ENCODE results near the gene EFNB3. TPM values are rescaled to one million over a fixed set of nuclear protein-coding genes. Genes with fewer than 3 reads are reported as not detected.

EFNB3 gene
- total and polyA plus RNA-seq, 2 of the 8 experiments (the other 6 are each of a cell fraction or from before 2014, with no cell fraction given) = 15.0 to 27.3 TPM

DNA sequence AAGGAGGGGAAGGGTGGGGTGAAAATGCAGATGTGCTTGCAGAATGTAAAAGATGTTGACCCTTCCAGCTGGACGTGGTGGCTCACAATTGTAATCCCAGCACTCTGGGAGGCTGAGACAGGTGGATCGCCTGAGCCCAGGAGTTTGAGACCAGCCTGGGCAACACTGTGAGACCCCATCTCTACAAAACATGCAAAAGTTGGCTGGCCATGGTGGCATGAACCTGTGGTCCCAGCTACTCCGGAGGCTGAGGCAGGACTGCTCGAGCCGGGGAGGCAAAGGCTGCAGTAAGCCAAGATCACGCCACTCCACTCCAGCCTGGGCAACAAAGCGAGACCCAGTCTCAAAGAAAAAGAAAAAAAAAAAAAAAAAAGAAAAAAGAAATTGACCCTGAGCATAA lies 36.5 kb upstream of the EFNB3 start:
- no peak for DNase-seq (ENCODE audit: low read depth in 1 of 2, low spot score in 2 of 2)
- no peak overlapping the region for H2BK12ac ChIP-seq (ENCODE audit: low read depth, low read length)
- POLR2A ChIA-PET (ENCODE audit: partially characterized antibody) = interaction anchor here (0.6 to 79.4 kb wide), 5 partner anchors 2 to 1672 kb away, joined by 3 to 2272 read pairs (median 12); partner anchors contain the start of genes ATP1B2, FXR2, SAT2 and SHBG

More for the DNA sequence above, 36.5 kb upstream of the EFNB3 start:
- H2BK15ac ChIP-seq (ENCODE audit: low read length) = no peak overlapping the region
- no peak overlapping the region for H3K14ac ChIP-seq (ENCODE audit: insufficient read length)
- no peak overlapping the region for H2AFZ ChIP-seq (ENCODE audit: low read length)
- no peaks in the 10 kb centered on the region for H3K79me1 ChIP-seq (ENCODE audit: low read depth, low read length)
- no peak overlapping the region for H3K4me3 ChIP-seq (ENCODE audit: extremely low read depth in 1 of 4, insufficient read depth in 2 of 4, low read depth in 3 of 4, low read length in 4 of 4)
- 90% methylated on average over 7 of the region's 7 CpGs; no CpG with 5 or more reads in 1 of the 2 experiments for WGBS, 2 experiments (ENCODE audit: extremely low coverage in 1 of 2, insufficient coverage in 1 of 2, insufficient read length in 1 of 2, insufficient replicate concordance in 2 of 2, low coverage in 1 of 2, low lambda C conversion rate in 2 of 2, missing lambda C conversion rate in 1 of 2)
- no peaks in the 10 kb centered on the region for H3K27me3 ChIP-seq (replicated peaks in 1 of 4; ENCODE audit: control insufficient read depth in 3 of 4, extremely low read depth in 1 of 4, insufficient read depth in 3 of 4, low read length in 3 of 4)
- H3K36me3 ChIP-seq (ENCODE audit: control insufficient read depth in 2 of 4, insufficient read depth in 4 of 4, low read length in 3 of 4) = peaks cover 16 to 55% (median 39%) of the 10 kb centered on the region in 4 experiments
- no peak overlapping the region for H4K8ac ChIP-seq (ENCODE audit: extremely low read depth, insufficient read depth, low read length)
- no peak overlapping the region for H4K91ac ChIP-seq (replicated peaks; ENCODE audit: insufficient read length, low read length)
- no peaks in the 10 kb centered on the region for H3K79me2 ChIP-seq (ENCODE audit: control insufficient read depth in 1 of 2, insufficient read depth in 2 of 2, low read length in 2 of 2)
- no peak overlapping the region for H3K9ac ChIP-seq (replicated peaks in 1 of 4; ENCODE audit: extremely low read depth in 1 of 4, low read depth in 3 of 4, low read length in 3 of 4)
- H3K23ac ChIP-seq (ENCODE audit: insufficient read length) = no peak overlapping the region
- H4K5ac ChIP-seq (ENCODE audit: insufficient read length, low read depth, low read length) = no peak overlapping the region
- no peak overlapping the region for H2BK20ac ChIP-seq (ENCODE audit: low read length)
- H2BK5ac ChIP-seq (ENCODE audit: low read depth, low read length) = no peak overlapping the region
- no peaks in the 10 kb centered on the region for H4K20me1 ChIP-seq (replicated peaks in 1 of 2; ENCODE audit: control insufficient read depth in 1 of 2, insufficient read depth in 2 of 2, low read length in 2 of 2)
- CTCF ChIA-PET (ENCODE audit: partially characterized antibody) = interaction anchor here (1.1 to 15.7 kb wide), 3 partner anchors 11 to 32 kb away, joined by 4 to 332 read pairs (median 198); partner anchors contain the start of genes ATP1B2 and SHBG
- H3K23me2 ChIP-seq (ENCODE audit: low read depth, low read length) = no peaks in the 10 kb centered on the region
- no peak overlapping the region for H3K4me2 ChIP-seq (ENCODE audit: insufficient read depth in 1 of 2, low read depth in 2 of 2, low read length in 2 of 2)
- H2AK5ac ChIP-seq (ENCODE audit: low read depth, low read length) = no peak overlapping the region
- TF ChIP-seq SUZ12 (IDR thresholded peaks at IDR 0.05; ENCODE audit: low read length) (no peak), FOSL1 (IDR thresholded peaks at IDR 0.05; ENCODE audit: insufficient read depth, low read depth, low read length) (no peak), RAD21 (IDR thresholded peaks at IDR 0.05 in 1 of 2, conservative IDR thresholded peaks at IDR 0.05 in 1 of 2; ENCODE audit: low read depth in 2 of 2, low read length in 2 of 2) (no peak)
- TF ChIP-seq, protein P1, sequence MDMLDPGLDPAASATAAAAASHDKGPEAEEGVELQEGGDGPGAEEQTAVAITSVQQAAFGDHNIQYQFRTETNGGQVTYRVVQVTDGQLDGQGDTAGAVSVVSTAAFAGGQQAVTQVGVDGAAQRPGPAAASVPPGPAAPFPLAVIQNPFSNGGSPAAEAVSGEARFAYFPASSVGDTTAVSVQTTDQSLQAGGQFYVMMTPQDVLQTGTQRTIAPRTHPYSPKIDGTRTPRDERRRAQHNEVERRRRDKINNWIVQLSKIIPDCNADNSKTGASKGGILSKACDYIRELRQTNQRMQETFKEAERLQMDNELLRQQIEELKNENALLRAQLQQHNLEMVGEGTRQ (IDR thresholded peaks at IDR 0.05; ENCODE audit: low read length) = no peak
- no peak overlapping the region for H3K4ac ChIP-seq (replicated peaks; ENCODE audit: insufficient read length, low read depth, low read length)
- H3K9me3 ChIP-seq (ENCODE audit: insufficient read depth in 2 of 2, low read depth in 1 of 2, low read length in 1 of 2) = peaks cover 1 to 2% of the 10 kb centered on the region in 2 experiments; a peak in 2 of 4 replicates
- no peak for FAIRE-seq
- 0 out of 7 replicates have a peak, but pooled peaks cover 0 to 2% (median 0%) of the 10 kb centered on the region in 4 experiments for H3K4me1 ChIP-seq (replicated peaks in 1 of 4; ENCODE audit: control insufficient read depth in 3 of 4, insufficient read depth in 4 of 4, low read length in 3 of 4)
- H2BK120ac ChIP-seq (replicated peaks; ENCODE audit: low read depth, low read length) = no peak overlapping the region
- H3K18ac ChIP-seq (ENCODE audit: extremely low read depth, low read length) = no peak overlapping the region
- no peak overlapping the region for H3K27ac ChIP-seq (ENCODE audit: low read depth, low read length)
- no peak overlapping the region for H3K56ac ChIP-seq (replicated peaks; ENCODE audit: insufficient read length, low read depth, low read length)

Data from H1 (cell line).